ENCODE data around the gene TRIM27. TPM values are rescaled to one million over a fixed set of nuclear protein-coding genes. Genes with fewer than 3 reads are reported as not detected.

Gene TRIM27
- total and polyA plus RNA-seq, 10 of the 15 experiments (the other 5 are each of a cell fraction or from before 2014, with no cell fraction given): 18.5 to 74.7 (median 58.0) TPM

DNA sequence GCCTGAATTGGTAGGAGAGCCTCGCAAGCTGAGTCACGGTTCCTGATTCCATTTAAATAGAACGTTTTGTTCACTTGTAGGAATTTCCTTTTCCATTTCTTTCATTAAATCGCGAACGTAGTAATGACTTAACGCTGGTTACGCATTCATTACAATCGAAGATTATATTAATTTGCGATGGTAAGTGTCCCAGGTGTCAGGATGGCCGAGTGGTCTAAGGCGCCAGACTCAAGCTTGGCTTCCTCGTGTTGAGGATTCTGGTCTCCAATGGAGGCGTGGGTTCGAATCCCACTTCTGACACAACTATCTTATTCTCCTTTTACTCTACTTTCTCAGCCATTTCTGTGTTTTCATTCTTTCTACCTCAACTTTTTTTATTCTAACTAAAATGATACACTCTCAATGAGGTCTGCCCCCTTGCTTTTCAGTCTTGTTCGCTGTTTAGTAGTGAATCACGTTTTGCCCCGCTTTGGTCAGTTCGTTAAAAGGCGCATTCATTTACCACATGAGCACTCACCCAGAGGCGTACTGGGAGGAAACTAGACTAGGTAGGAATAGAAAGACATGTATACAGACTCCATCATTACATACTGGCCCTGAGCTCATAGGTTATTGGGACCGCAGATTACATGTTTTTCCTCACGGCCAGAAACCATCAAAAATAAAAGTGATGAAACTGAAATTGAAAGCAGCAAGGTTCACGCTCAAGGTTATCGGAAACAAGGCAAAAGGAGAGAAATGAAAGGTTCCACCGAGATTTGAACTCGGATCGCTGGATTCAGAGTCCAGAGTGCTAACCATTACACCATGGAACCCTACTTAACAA is 17.3 kb upstream of the TRIM27 start (continued):
- TF ChIP-seq, protein P1, sequence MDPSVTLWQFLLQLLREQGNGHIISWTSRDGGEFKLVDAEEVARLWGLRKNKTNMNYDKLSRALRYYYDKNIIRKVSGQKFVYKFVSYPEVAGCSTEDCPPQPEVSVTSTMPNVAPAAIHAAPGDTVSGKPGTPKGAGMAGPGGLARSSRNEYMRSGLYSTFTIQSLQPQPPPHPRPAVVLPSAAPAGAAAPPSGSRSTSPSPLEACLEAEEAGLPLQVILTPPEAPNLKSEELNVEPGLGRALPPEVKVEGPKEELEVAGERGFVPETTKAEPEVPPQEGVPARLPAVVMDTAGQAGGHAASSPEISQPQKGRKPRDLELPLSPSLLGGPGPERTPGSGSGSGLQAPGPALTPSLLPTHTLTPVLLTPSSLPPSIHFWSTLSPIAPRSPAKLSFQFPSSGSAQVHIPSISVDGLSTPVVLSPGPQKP (IDR thresholded peaks at IDR 0.05; ENCODE audit: low read depth, low read length): no peak
- TF ChIP-seq, protein P2, sequence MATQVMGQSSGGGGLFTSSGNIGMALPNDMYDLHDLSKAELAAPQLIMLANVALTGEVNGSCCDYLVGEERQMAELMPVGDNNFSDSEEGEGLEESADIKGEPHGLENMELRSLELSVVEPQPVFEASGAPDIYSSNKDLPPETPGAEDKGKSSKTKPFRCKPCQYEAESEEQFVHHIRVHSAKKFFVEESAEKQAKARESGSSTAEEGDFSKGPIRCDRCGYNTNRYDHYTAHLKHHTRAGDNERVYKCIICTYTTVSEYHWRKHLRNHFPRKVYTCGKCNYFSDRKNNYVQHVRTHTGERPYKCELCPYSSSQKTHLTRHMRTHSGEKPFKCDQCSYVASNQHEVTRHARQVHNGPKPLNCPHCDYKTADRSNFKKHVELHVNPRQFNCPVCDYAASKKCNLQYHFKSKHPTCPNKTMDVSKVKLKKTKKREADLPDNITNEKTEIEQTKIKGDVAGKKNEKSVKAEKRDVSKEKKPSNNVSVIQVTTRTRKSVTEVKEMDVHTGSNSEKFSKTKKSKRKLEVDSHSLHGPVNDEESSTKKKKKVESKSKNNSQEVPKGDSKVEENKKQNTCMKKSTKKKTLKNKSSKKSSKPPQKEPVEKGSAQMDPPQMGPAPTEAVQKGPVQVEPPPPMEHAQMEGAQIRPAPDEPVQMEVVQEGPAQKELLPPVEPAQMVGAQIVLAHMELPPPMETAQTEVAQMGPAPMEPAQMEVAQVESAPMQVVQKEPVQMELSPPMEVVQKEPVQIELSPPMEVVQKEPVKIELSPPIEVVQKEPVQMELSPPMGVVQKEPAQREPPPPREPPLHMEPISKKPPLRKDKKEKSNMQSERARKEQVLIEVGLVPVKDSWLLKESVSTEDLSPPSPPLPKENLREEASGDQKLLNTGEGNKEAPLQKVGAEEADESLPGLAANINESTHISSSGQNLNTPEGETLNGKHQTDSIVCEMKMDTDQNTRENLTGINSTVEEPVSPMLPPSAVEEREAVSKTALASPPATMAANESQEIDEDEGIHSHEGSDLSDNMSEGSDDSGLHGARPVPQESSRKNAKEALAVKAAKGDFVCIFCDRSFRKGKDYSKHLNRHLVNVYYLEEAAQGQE (IDR thresholded peaks at IDR 0.05; ENCODE audit: low read depth, low read length): no peak
- TF ChIP-seq SMC3 (IDR thresholded peaks at IDR 0.05; ENCODE audit: borderline replicate concordance, low read length) (no peak), ZNF384 (IDR thresholded peaks at IDR 0.05; ENCODE audit: borderline replicate concordance, low read depth, low read length) (no peak), LARP7 (IDR thresholded peaks at IDR 0.05) (no peak), POLR2AphosphoS2 (IDR thresholded peaks at IDR 0.05; ENCODE audit: low read depth, low read length) (no peak), ZBED1 (IDR thresholded peaks at IDR 0.05; ENCODE audit: borderline replicate concordance) (no peak; the same call in 1 of the 2 replicates), SPI1 (IDR thresholded peaks at IDR 0.05; ENCODE audit: borderline replicate concordance, insufficient read depth, low read depth, low read length) (no peak), CBX3 (IDR thresholded peaks at IDR 0.05; ENCODE audit: borderline replicate concordance, low read depth) (no peak), YBX1 (IDR thresholded peaks at IDR 0.05) (no peak), TBL1XR1 (IDR thresholded peaks at IDR 0.05; ENCODE audit: low read depth, low read length) (no peak), EED (IDR thresholded peaks at IDR 0.05; ENCODE audit: low read depth) (no peak), MTA3 (IDR thresholded peaks at IDR 0.05; ENCODE audit: borderline replicate concordance, low read length) (no peak; the same call in 1 of the 2 replicates), BMI1 (IDR thresholded peaks at IDR 0.05; ENCODE audit: borderline replicate concordance) (0 out of 2 replicates have a peak, but pooled peaks have one; percentile 6), SUZ12 (IDR thresholded peaks at IDR 0.05; ENCODE audit: unreplicated experiment) (no peak), ZNF622 (IDR thresholded peaks at IDR 0.05) (no peak), ZZZ3 (IDR thresholded peaks at IDR 0.05; ENCODE audit: control insufficient read depth, insufficient read length, low read depth) (no peak), BRCA1 (IDR thresholded peaks at IDR 0.05; ENCODE audit: low read depth, low read length) (no peak), YY1 (IDR thresholded peaks at IDR 0.05; ENCODE audit: low read depth, low read length) (peak; percentile 84), CHD1 (IDR thresholded peaks at IDR 0.05; ENCODE audit: low read depth, low read length) (no peak), CBFB (IDR thresholded peaks at IDR 0.05; ENCODE audit: low read depth) (no peak), SIN3A (IDR thresholded peaks at IDR 0.05; ENCODE audit: low read depth, low read length) (no peak), SRF (IDR thresholded peaks at IDR 0.05; ENCODE audit: low read depth in 2 of 2, low read length in 2 of 2) (no peak)
- TF ChIP-seq, protein P3, sequence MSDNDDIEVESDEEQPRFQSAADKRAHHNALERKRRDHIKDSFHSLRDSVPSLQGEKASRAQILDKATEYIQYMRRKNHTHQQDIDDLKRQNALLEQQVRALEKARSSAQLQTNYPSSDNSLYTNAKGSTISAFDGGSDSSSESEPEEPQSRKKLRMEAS (IDR thresholded peaks at IDR 0.05; ENCODE audit: low read depth, low read length): no peak
- TF ChIP-seq, protein P4, sequence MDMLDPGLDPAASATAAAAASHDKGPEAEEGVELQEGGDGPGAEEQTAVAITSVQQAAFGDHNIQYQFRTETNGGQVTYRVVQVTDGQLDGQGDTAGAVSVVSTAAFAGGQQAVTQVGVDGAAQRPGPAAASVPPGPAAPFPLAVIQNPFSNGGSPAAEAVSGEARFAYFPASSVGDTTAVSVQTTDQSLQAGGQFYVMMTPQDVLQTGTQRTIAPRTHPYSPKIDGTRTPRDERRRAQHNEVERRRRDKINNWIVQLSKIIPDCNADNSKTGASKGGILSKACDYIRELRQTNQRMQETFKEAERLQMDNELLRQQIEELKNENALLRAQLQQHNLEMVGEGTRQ (IDR thresholded peaks at IDR 0.05; ENCODE audit: borderline replicate concordance, low read depth, low read length): no peak
- TF ChIP-seq, protein P5, sequence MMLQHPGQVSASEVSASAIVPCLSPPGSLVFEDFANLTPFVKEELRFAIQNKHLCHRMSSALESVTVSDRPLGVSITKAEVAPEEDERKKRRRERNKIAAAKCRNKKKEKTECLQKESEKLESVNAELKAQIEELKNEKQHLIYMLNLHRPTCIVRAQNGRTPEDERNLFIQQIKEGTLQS (IDR thresholded peaks at IDR 0.05; ENCODE audit: borderline replicate concordance, extremely low read depth, low read depth, low read length): no peak
